MM.1S (cell line): ENCODE measurements around the gene ERCC6L2.

Source experiments
- DNase-seq: peaks from one replicate; pipeline ENCODE4 v3.0.0-alpha.2; 2015
- H2AFZ ChIP-seq: fragments of 300-600 bp; sonication (generic); 2 replicates; pipeline ENCODE4 v1.6.0; 2016; ENCODE audit warnings: antibody characterized with exemption, low read length
- H3F3A ChIP-seq: fragments of 300-600 bp; sonication (generic); 2 replicates; pipeline ENCODE4 v1.6.1; 2016; ENCODE audit warnings: mild to moderate bottlenecking, antibody characterized with exemption, low read length, moderate library complexity, mixed read lengths; ENCODE audit not compliant: insufficient read depth
- H3K27ac ChIP-seq: fragments of 300-600 bp; sonication (generic); 2 replicates; pipeline ENCODE4 v1.5.1; 2016; ENCODE audit warnings: mild to moderate bottlenecking, low read length
- H3K27me3 ChIP-seq: fragments of 300-600 bp; sonication (generic); replicated peaks from 2 replicates; pipeline ENCODE4 v1.6.0; 2016; ENCODE audit warnings: low read length; ENCODE audit not compliant: insufficient read depth
- H3K36me3 ChIP-seq: fragments of 300-600 bp; sonication (generic); replicated peaks from 2 replicates; pipeline ENCODE4 v1.6.1; 2016; ENCODE audit warnings: mild to moderate bottlenecking, low read length, mixed read lengths; ENCODE audit not compliant: insufficient read depth
- H3K4me1 ChIP-seq: fragments of 300-600 bp; sonication (generic); 2 replicates; pipeline ENCODE4 v1.6.1; 2016; ENCODE audit warnings: low read length, mixed read lengths
- H3K4me2 ChIP-seq: fragments of 300-600 bp; sonication (generic); 2 replicates; pipeline ENCODE4 v1.6.0; 2016; ENCODE audit warnings: low read depth, low read length
- H3K4me3 ChIP-seq: fragments of 300-600 bp; sonication (generic); 2 replicates; pipeline ENCODE4 v1.5.1; 2016; ENCODE audit warnings: low read length, mixed read lengths
- H3K79me2 ChIP-seq: fragments of 300-600 bp; sonication (generic); 2 replicates; pipeline ENCODE4 v1.6.1; 2016; ENCODE audit warnings: mixed run types, low read length, mixed read lengths
- H3K9ac ChIP-seq: fragments of 300-600 bp; sonication (generic); 2 replicates; pipeline ENCODE4 v1.6.1; 2016; ENCODE audit warnings: low read length, mixed read lengths
- H3K9me2 ChIP-seq: fragments of 300-600 bp; sonication (generic); replicated peaks from 2 replicates; pipeline ENCODE4 v1.6.1; 2016; ENCODE audit warnings: mild to moderate bottlenecking, low read length, mixed read lengths; ENCODE audit not compliant: insufficient read depth
- H3K9me3 ChIP-seq: fragments of 300-600 bp; sonication (generic); replicated peaks from 2 replicates; pipeline ENCODE4 v1.6.1; 2016; ENCODE audit warnings: mild to moderate bottlenecking, low read length, mixed read lengths; ENCODE audit not compliant: insufficient read depth
- H4K20me1 ChIP-seq: fragments of 300-600 bp; sonication (generic); 2 replicates; pipeline ENCODE4 v1.6.1; 2016; ENCODE audit warnings: mild to moderate bottlenecking, low read length, moderate library complexity, mixed read lengths; ENCODE audit not compliant: insufficient read depth
- CTCF ChIP-seq: fragments of 300-600 bp; sonication (generic); IDR thresholded peaks from 2 replicates; pipeline ENCODE4 v1.5.1; 2016; ENCODE audit warnings: antibody characterized with exemption, low read length, mixed read lengths
- EZH2 ChIP-seq: fragments of 300-600 bp; sonication (generic); optimal IDR thresholded peaks from 2 replicates; pipeline ENCODE3; 2017; ENCODE audit warnings: low read depth, mild to moderate bottlenecking, antibody characterized with exemption, low read length, mixed read lengths
- EZH2phosphoT487 ChIP-seq: fragments of 300-600 bp; sonication (generic); IDR thresholded peaks from 2 replicates; pipeline ENCODE4 v1.6.1; 2018; ENCODE audit warnings: antibody characterized with exemption, low read length

Gene ERCC6L2

GRCh38 chr9:95936579-95937075 is 61.1 kb downstream of the ERCC6L2 start:
- Histone ChIP-seq H4K20me1 (no peaks in the 10 kb centered on the region), H3K27me3 (no peaks in the 10 kb centered on the region), H3K4me2 (no peak overlapping the region), H3K27ac (no peak overlapping the region), H3K4me1 (no peaks in the 10 kb centered on the region), H3K36me3 (no peaks in the 10 kb centered on the region), H3K9me2 (no peaks in the 10 kb centered on the region), H3F3A (no peaks in the 10 kb centered on the region), H2AFZ (no peak overlapping the region), H3K9me3 (no peaks in the 10 kb centered on the region), H3K4me3 (no peak overlapping the region), H3K79me2 (no peaks in the 10 kb centered on the region), H3K9ac (no peak overlapping the region)
- DNase-seq: no peak
- no peak for TF ChIP-seq EZH2
- TF ChIP-seq EZH2phosphoT487: no peak
- no peak for TF ChIP-seq CTCF

GRCh38 chr9:95937131-95937530 is 61.6 kb downstream of the ERCC6L2 start:
- no peaks in the 10 kb centered on the region for H3K79me2 ChIP-seq
- no peaks in the 10 kb centered on the region for H3K36me3 ChIP-seq
- no peak for DNase-seq
- no peaks in the 10 kb centered on the region for H3K9me2 ChIP-seq
- no peaks in the 10 kb centered on the region for H4K20me1 ChIP-seq
- no peaks in the 10 kb centered on the region for H3K27me3 ChIP-seq
- H3K27ac ChIP-seq: no peak overlapping the region
- no peak overlapping the region for H2AFZ ChIP-seq
- no peak overlapping the region for H3K9ac ChIP-seq
- TF ChIP-seq CTCF (no peak), EZH2 (no peak), EZH2phosphoT487 (no peak)
- no peak overlapping the region for H3K4me2 ChIP-seq
- H3K9me3 ChIP-seq: no peaks in the 10 kb centered on the region
- no peak overlapping the region for H3K4me3 ChIP-seq
- no peaks in the 10 kb centered on the region for H3K4me1 ChIP-seq
- H3F3A ChIP-seq: no peaks in the 10 kb centered on the region

GRCh38 chr9:95938724-95939123 is 63.2 kb downstream of the ERCC6L2 start:
- no peak overlapping the region for H2AFZ ChIP-seq
- H4K20me1 ChIP-seq: no peaks in the 10 kb centered on the region
- H3K36me3 ChIP-seq: no peaks in the 10 kb centered on the region
- TF ChIP-seq CTCF (no peak), EZH2phosphoT487 (no peak), EZH2 (no peak)
- H3F3A ChIP-seq: no peaks in the 10 kb centered on the region
- H3K4me1 ChIP-seq: no peaks in the 10 kb centered on the region
- no peaks in the 10 kb centered on the region for H3K79me2 ChIP-seq
- no peaks in the 10 kb centered on the region for H3K9me3 ChIP-seq
- no peaks in the 10 kb centered on the region for H3K9me2 ChIP-seq
- no peak for DNase-seq
- H3K27ac ChIP-seq: no peak overlapping the region
- no peak overlapping the region for H3K4me3 ChIP-seq
- H3K4me2 ChIP-seq: no peak overlapping the region
- H3K27me3 ChIP-seq: no peaks in the 10 kb centered on the region
- no peak overlapping the region for H3K9ac ChIP-seq
